IMR-90 (cell line): Measurements from ENCODE around the gene FMNL1. TPM values are rescaled to one million over a fixed set of nuclear protein-coding genes. Genes with fewer than 3 reads are reported as not detected.

Experiments used
- ATAC-seq: fragments of 200-7000 bp; cut with Tn5 transposase; 2 replicates; pipeline ENCODE4 v1.9.1; 2020; ENCODE audit warnings: low read depth, mild to moderate bottlenecking, moderate library complexity
- BruUV-seq: library from RNA; stranded (reverse); fragments of 400-500 nt; replicated peaks from 2 replicates; lab custom pipeline; 2021; lab: Mats Ljungman, UMichigan
- CTCF ChIA-PET: fragments of 300-600 bp; formaldehyde crosslinking; extraction: SDS; loops from one replicate; lab custom pipeline; 2021; ENCODE audit warnings: antibody characterized with exemption; lab: Yijun Ruan, JAX
- POLR2A ChIA-PET: fragments of 300-600 bp; sonication (Branson Sonifier 250); formaldehyde crosslinking; loops from one replicate; lab custom pipeline; 2022; ENCODE audit warnings: antibody characterized with exemption; ENCODE audit not compliant: unreplicated experiment; lab: Charles Lee
- DNase-seq: peaks from one replicate; pipeline ENCODE4 v3.0.0; 2013
- H2AFZ ChIP-seq: replicated peaks from 2 replicates; pipeline ENCODE3; 2013; ENCODE audit warnings: low read length, mild to moderate bottlenecking; ENCODE audit not compliant: poor library complexity
- H2AK5ac ChIP-seq: 2 replicates; pipeline ENCODE4 v1.6.1; 2013; ENCODE audit warnings: low read depth, low read length, inconsistent platforms
- H2AK9ac ChIP-seq: replicated peaks from 2 replicates; pipeline ENCODE3; 2013; ENCODE audit warnings: mild to moderate bottlenecking, low read depth, low read length, moderate library complexity; ENCODE audit not compliant: poor library complexity
- H2BK120ac ChIP-seq: 2 replicates; pipeline ENCODE4 v1.6.1; 2013; ENCODE audit warnings: low read depth, low read length, inconsistent platforms
- H2BK15ac ChIP-seq: 3 replicates; pipeline ENCODE4 v1.6.1; 2013; ENCODE audit warnings: low read depth, low read length, inconsistent platforms
- H2BK20ac ChIP-seq: 2 replicates; pipeline ENCODE4 v1.6.1; 2013; ENCODE audit warnings: low read depth, mild to moderate bottlenecking, inconsistent platforms, low read length, moderate library complexity
- H2BK5ac ChIP-seq: 2 replicates; pipeline ENCODE4 v1.6.1; 2013; ENCODE audit warnings: mild to moderate bottlenecking, low read depth, low read length, inconsistent platforms; ENCODE audit not compliant: poor library complexity, severe bottlenecking
- H3K14ac ChIP-seq: replicated peaks from 2 replicates; pipeline ENCODE4 v1.6.1; 2013; ENCODE audit warnings: low read depth, low read length, inconsistent platforms
- H3K18ac ChIP-seq: 2 replicates; pipeline ENCODE4 v1.6.1; 2013; ENCODE audit warnings: low read depth, low read length, control low read depth
- H3K23ac ChIP-seq: 2 replicates; pipeline ENCODE4 v1.6.1; 2013; ENCODE audit warnings: low read depth, low read length, inconsistent platforms
- H3K27ac ChIP-seq: 2 replicates; pipeline ENCODE4 v1.5.1; 2013; ENCODE audit warnings: mild to moderate bottlenecking, control low read depth, low read length; ENCODE audit not compliant: insufficient read depth
- H3K27me3 ChIP-seq: 2 replicates; pipeline ENCODE4 v1.6.1; 2013; ENCODE audit warnings: low read length; ENCODE audit not compliant: control insufficient read depth, insufficient read depth
- H3K36me3 ChIP-seq: 2 replicates; pipeline ENCODE4 v1.6.1; 2013; ENCODE audit warnings: low read length, mixed read lengths; ENCODE audit not compliant: control insufficient read depth, insufficient read depth
- H3K4ac ChIP-seq: 2 replicates; pipeline ENCODE4 v1.6.1; 2013; ENCODE audit warnings: low read depth, low read length, inconsistent platforms
- H3K4me1 ChIP-seq: 2 replicates; pipeline ENCODE4 v1.6.1; 2013; ENCODE audit warnings: low read length, mixed read lengths; ENCODE audit not compliant: control insufficient read depth, insufficient read depth
- H3K4me2 ChIP-seq: 2 replicates; pipeline ENCODE4 v1.6.1; 2013; ENCODE audit warnings: low read depth, mild to moderate bottlenecking, control low read depth, low read length, moderate library complexity
- H3K4me3 ChIP-seq: 2 replicates; pipeline ENCODE4 v1.5.1; 2013; ENCODE audit warnings: low read depth, mild to moderate bottlenecking, control low read depth, low read length, moderate library complexity; ENCODE audit not compliant: insufficient read depth
- H3K56ac ChIP-seq: 2 replicates; pipeline ENCODE4 v1.6.1; 2013; ENCODE audit warnings: low read length, inconsistent platforms; ENCODE audit not compliant: insufficient read depth; ENCODE audit errors: extremely low read depth
- H3K79me1 ChIP-seq, 2 experiments: 2 replicates each; pipeline ENCODE4 v1.6.1; 2013; ENCODE audit warnings: low read length in 2 of 2, inconsistent platforms in 1 of 2, low read depth in 1 of 2
- H3K9ac ChIP-seq: 2 replicates; pipeline ENCODE4 v1.6.1; 2013; ENCODE audit warnings: low read depth, low read length, control low read depth
- H3K9me1 ChIP-seq: 2 replicates; pipeline ENCODE4 v1.6.1; 2013; ENCODE audit warnings: low read length, inconsistent platforms; ENCODE audit not compliant: insufficient read depth
- H3K9me3 ChIP-seq: 2 replicates; pipeline ENCODE4 v1.6.1; 2013; ENCODE audit warnings: low read length; ENCODE audit not compliant: control insufficient read depth, insufficient read depth
- H4K20me1 ChIP-seq: 2 replicates; pipeline ENCODE4 v1.6.1; 2013; ENCODE audit warnings: low read length, inconsistent platforms; ENCODE audit not compliant: insufficient read depth
- H4K5ac ChIP-seq: 2 replicates; pipeline ENCODE4 v1.6.1; 2013; ENCODE audit warnings: mild to moderate bottlenecking, low read depth, low read length, control low read depth
- H4K8ac ChIP-seq, 2 experiments: 2 replicates each; pipeline ENCODE4 v1.6.1; 2013; ENCODE audit warnings: low read depth in 2 of 2, low read length in 2 of 2, control low read depth in 1 of 2, inconsistent platforms in 1 of 2
- H4K91ac ChIP-seq: 2 replicates; pipeline ENCODE4 v1.6.1; 2013; ENCODE audit warnings: low read depth, low read length, inconsistent platforms; ENCODE audit not compliant: insufficient read depth
- BHLHE40 ChIP-seq: fragments of 150-350 bp; IDR thresholded peaks from 2 replicates; pipeline ENCODE4 v1.6.1; 2016; ENCODE audit warnings: mild to moderate bottlenecking, low read depth, low read length
- CEBPB ChIP-seq: IDR thresholded peaks from 2 replicates; pipeline ENCODE4 v1.6.1; 2012; ENCODE audit warnings: low read depth, low read length, improper control_type of control experiment
- CHD1 ChIP-seq: IDR thresholded peaks from 2 replicates; pipeline ENCODE4 v1.6.1; 2012; ENCODE audit warnings: low read depth, low read length, improper control_type of control experiment
- FOS ChIP-seq: fragments of 150-350 bp; IDR thresholded peaks from 2 replicates; pipeline ENCODE4 v1.6.1; 2016; ENCODE audit warnings: low read depth, low read length
- MAFK ChIP-seq: IDR thresholded peaks from 2 replicates; pipeline ENCODE4 v1.6.1; 2012; ENCODE audit warnings: low read depth, low read length, improper control_type of control experiment
- MXI1 ChIP-seq: IDR thresholded peaks from 2 replicates; pipeline ENCODE4 v1.6.1; 2012; ENCODE audit warnings: low read depth, mild to moderate bottlenecking, low read length, moderate library complexity, borderline replicate concordance
- NFE2L2 ChIP-seq: fragments of 150-350 bp; IDR thresholded peaks from 2 replicates; pipeline ENCODE4 v1.6.1; 2016; ENCODE audit warnings: low read depth, mild to moderate bottlenecking, low read length
- POLR2A ChIP-seq: IDR thresholded peaks from 2 replicates; pipeline ENCODE4 v1.6.1; 2012; ENCODE audit warnings: mild to moderate bottlenecking, low read depth, low read length
- RAD21 ChIP-seq: IDR thresholded peaks from 2 replicates; pipeline ENCODE4 v1.6.1; 2012; ENCODE audit warnings: low read length, improper control_type of control experiment
- RCOR1 ChIP-seq: IDR thresholded peaks from 2 replicates; pipeline ENCODE4 v1.6.1; 2012; ENCODE audit warnings: mild to moderate bottlenecking, low read length, improper control_type of control experiment; ENCODE audit not compliant: insufficient replicate concordance
- RFX5 ChIP-seq: IDR thresholded peaks from 2 replicates; pipeline ENCODE4 v1.8.0; 2012; ENCODE audit warnings: low read depth, mild to moderate bottlenecking, low read length, moderate library complexity
- SMC3 ChIP-seq: fragments of 150-350 bp; IDR thresholded peaks from 2 replicates; pipeline ENCODE4 v1.6.1; 2016; ENCODE audit warnings: low read depth, mild to moderate bottlenecking, antibody characterized with exemption, low read length, moderate library complexity
- WGBS, 2 experiments: methylation state at CpG; one replicate each; pipeline versions ENCODE4 v1.1.5 to v1.1.7; 2013; ENCODE audit warnings: missing lambda C conversion rate in 2 of 2; ENCODE audit not compliant: insufficient read length in 1 of 2; ENCODE audit errors: extremely low coverage in 2 of 2; 5-methylcytosine and 5-hydroxymethylcytosine counted together
- dilution Hi-C: fragments of 300-500 bp; cut with HindIII; formaldehyde crosslinking; loops from one replicate; pipeline ENCODE4 v1.14.3; 2018; ENCODE audit warnings: low sequenced_read_pairs; ENCODE audit not compliant: unreplicated experiment
- in situ Hi-C: fragments of 300-500 bp; cut with MboI; formaldehyde crosslinking; loops from 3 replicates; pipeline ENCODE4 v1.14.3; 2019; ENCODE audit warnings: low sequenced_read_pairs, inconsistent platforms, mixed read lengths
- intact Hi-C: fragments of 100-400 bp; cut with micrococcal nuclease; formaldehyde crosslinking; loops from 2 replicates; pipeline ENCODE4 v1.10.0; 2022
- polyA plus RNA-seq, 3 experiments: library from polyadenylated mRNA; depleted of rRNA; stranded (reverse); fragments of >200 nt; gene quantifications; 2 replicates each; pipeline ENCODE4 v1.2.3, GENCODE V29; 2012; ENCODE audit warnings: low replicate concordance in 1 of 3
- total RNA-seq: library from RNA; depleted of rRNA; stranded (reverse); fragments of >200 nt; gene quantifications from 2 replicates; pipeline ENCODE4 v1.2.3, GENCODE V29; 2012
- TF ChIP-seq, protein P1 (sequence below): conservative IDR thresholded peaks from 2 replicates; pipeline ENCODE4 v1.5.1; 2012; ENCODE audit warnings: mild to moderate bottlenecking, low read depth, low read length, improper control_type of control experiment
- TF ChIP-seq, protein P2 (sequence below): fragments of 150-350 bp; IDR thresholded peaks from 2 replicates; pipeline ENCODE4 v1.6.1; 2017; ENCODE audit warnings: mild to moderate bottlenecking, antibody characterized with exemption, low read length, low read depth

FMNL1 gene
- total and polyA plus RNA-seq, 2 of the 4 experiments (the other 2 are of a cell fraction), result 0.36 to 2.3 TPM

DNA sequence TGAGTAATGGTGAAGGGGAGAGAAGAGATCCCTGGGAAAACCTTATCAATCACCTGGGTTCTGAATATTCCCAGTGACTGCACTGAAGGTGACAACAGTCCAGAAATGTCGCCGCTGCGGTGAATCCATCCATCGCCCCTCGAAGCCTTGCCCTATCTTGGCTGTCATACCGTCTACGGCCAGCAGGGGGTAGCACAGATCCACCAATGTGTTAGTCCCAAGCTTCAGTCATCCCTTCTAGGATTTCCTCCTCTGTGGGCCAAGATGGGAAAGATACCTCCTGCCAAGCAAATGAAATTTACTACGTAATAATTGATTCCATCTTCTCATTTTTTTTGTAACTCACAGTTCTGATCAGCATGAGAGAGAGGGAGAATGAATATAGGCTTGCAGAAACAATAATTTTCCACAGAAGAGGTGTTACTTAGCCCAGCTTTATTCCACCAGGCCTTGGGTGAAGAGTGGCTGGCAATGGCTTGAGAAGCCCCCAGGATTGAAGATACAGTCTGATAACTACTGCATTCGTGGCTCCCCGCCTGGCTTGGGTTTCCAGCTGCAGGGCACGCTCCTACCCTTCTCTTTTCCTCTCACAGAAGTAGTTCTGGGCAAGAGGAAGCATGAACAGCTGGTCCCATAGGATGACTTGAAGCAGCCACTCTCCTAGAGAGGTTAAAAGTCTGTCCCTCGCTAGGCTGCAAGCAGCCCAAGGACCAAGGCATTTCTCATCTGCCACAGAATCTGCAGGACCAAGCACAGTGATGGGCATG, 2.6 kb upstream of the FMNL1 start (continued):
- TF ChIP-seq POLR2A (peak; percentile 39; the same call in 1 of the 2 replicates), MXI1 (no peak)

DNA sequence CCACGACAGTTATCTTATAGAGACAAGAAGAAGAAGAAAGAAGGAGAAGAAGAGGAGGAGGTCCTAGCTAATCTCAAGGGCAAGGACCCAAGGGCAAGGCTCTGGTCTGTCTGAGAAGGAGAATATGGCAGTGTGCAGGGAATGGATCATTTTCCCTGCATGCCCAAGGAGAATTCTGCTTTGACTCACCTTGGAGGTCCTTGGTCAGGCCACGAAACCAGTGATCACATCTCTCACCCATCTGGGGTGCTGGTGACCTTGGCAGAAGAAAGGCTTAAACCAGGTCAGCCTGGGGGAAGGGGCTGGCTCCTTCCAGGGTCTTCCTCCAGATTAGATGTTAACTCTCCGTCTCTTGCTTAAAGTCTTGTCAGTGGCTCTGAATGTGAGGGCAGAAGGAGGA, 1.6 kb upstream of the FMNL1 start:
- Histone ChIP-seq H3K4me2 (no peak overlapping the region), H3K4ac (no peak overlapping the region), H3K4me1 (peaks cover 9% of the 10 kb centered on the region; the same call in 1 of the 2 replicates), H3K27me3 (peaks cover 15% of the 10 kb centered on the region), H3K9me1 (no peaks in the 10 kb centered on the region), H4K91ac (no peak overlapping the region), H3K14ac (no peak overlapping the region), H3K9ac (no peak overlapping the region), H4K5ac (no peak overlapping the region), H4K20me1 (no peaks in the 10 kb centered on the region), H2AK9ac (no peak overlapping the region), H2BK15ac (no peak overlapping the region), H2BK20ac (no peak overlapping the region), H2BK120ac (no peak overlapping the region), H3K56ac (no peak overlapping the region), H3K4me3 (no peak overlapping the region), H3K23ac (no peak overlapping the region), H4K8ac (no peak overlapping the region), H2AFZ (no peak overlapping the region), H3K9me3 (no peaks in the 10 kb centered on the region), H2AK5ac (peak overlapping the region; percentile 35; the same call in 1 of the 2 replicates), H2BK5ac (no peak overlapping the region), H3K27ac (no peak overlapping the region), H3K36me3 (no peaks in the 10 kb centered on the region), H3K79me1 (no peaks in the 10 kb centered on the region; a peak in 1 of 4 replicates), H3K18ac (no peak overlapping the region)
- ATAC-seq, result no peak
- POLR2A ChIA-PET, result no interaction called here
- DNase-seq, result no peak
- TF ChIP-seq MXI1 (no peak), BHLHE40 (no peak), SMC3 (no peak), NFE2L2 (no peak), CEBPB (no peak), RCOR1 (no peak), MAFK (no peak), RAD21 (no peak), CHD1 (no peak), FOS (no peak), POLR2A (no peak), RFX5 (no peak)
- TF ChIP-seq, protein P1, sequence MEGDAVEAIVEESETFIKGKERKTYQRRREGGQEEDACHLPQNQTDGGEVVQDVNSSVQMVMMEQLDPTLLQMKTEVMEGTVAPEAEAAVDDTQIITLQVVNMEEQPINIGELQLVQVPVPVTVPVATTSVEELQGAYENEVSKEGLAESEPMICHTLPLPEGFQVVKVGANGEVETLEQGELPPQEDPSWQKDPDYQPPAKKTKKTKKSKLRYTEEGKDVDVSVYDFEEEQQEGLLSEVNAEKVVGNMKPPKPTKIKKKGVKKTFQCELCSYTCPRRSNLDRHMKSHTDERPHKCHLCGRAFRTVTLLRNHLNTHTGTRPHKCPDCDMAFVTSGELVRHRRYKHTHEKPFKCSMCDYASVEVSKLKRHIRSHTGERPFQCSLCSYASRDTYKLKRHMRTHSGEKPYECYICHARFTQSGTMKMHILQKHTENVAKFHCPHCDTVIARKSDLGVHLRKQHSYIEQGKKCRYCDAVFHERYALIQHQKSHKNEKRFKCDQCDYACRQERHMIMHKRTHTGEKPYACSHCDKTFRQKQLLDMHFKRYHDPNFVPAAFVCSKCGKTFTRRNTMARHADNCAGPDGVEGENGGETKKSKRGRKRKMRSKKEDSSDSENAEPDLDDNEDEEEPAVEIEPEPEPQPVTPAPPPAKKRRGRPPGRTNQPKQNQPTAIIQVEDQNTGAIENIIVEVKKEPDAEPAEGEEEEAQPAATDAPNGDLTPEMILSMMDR, result no peak
- TF ChIP-seq, protein P2, sequence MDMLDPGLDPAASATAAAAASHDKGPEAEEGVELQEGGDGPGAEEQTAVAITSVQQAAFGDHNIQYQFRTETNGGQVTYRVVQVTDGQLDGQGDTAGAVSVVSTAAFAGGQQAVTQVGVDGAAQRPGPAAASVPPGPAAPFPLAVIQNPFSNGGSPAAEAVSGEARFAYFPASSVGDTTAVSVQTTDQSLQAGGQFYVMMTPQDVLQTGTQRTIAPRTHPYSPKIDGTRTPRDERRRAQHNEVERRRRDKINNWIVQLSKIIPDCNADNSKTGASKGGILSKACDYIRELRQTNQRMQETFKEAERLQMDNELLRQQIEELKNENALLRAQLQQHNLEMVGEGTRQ, result no peak
- no TSS peak for BruUV-seq
- dilution Hi-C loops (no loop called here), intact Hi-C loops (no loop called here), in situ Hi-C loops (loop anchor here (25.0 kb wide), 1 partner anchor 367 kb away; no protein-coding TSS in a partner anchor)
- WGBS, 2 experiments, result no CpG with 5 or more reads among the region's 3 CpGs
- CTCF ChIA-PET, result interaction anchor here (0.7 to 1.4 kb wide), 3 partner anchors 12 to 70 kb away, joined by 3 to 4 read pairs (median 3); no protein-coding TSS in a partner anchor
